Suprapubic skin (tissue), 4 donors: ENCODE data around the gene ESPL1.

ENCODE experiments used
- CTCF ChIP-seq, 2 donors: fragments of 200-600 bp in 1 of 2; fragments of 450-650 bp in 1 of 2; sonication (generic) in 1 of 2; IDR thresholded peaks; one replicate each; pipeline ENCODE4 v1.5.1; 2016 to 2019; ENCODE audit warnings: antibody characterized with exemption in 2 of 2, mild to moderate bottlenecking in 1 of 2, moderate library complexity in 1 of 2
- POLR2A ChIP-seq, 2 donors: fragments of 450-650 bp; IDR thresholded peaks; one replicate each; pipeline ENCODE4 v1.6.1; 2017; ENCODE audit warnings: antibody characterized with exemption in 2 of 2, mild to moderate bottlenecking in 2 of 2, moderate library complexity in 2 of 2
- POLR2AphosphoS5 ChIP-seq, 3 donors: sonication (generic); formaldehyde crosslinking; IDR thresholded peaks; one replicate each; pipeline ENCODE4 v1.6.1; 2017; ENCODE audit warnings: antibody characterized with exemption in 3 of 3

GRCh38 chr12:53219292-53219955, 48.7 kb upstream of the ESPL1 start:
- no peak for TF ChIP-seq POLR2A (IDR thresholded peaks at IDR 0.05)
- no peak for TF ChIP-seq CTCF (IDR thresholded peaks at IDR 0.05)
- no peak for TF ChIP-seq POLR2AphosphoS5 (IDR thresholded peaks at IDR 0.05)
